ENCODE measurements around the gene FAM9C.

DNA sequence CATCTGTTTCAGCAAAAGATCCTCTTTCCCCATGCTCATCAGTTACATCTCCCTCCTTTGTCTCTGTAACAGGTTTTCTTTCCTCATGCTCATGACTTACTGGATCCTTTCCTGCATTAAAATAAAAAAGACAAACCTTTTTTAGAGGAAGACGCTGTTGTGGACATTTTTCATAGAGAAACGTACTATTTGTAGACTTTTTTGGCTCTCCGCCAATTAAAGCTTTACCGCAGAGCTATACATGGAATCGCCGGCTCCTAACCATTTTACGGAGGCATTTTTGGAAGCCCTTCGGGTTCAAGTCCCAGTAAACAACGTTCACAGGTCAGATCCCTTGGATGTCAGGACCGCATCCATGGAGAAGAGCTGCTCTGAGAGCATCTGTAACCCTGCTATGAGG lies 1.3 kb downstream of the FAM9C start:
- TF ChIP-seq POLR2A (IDR thresholded peaks at IDR 0.05) (no peak), POLR2AphosphoS5 (IDR thresholded peaks at IDR 0.05) (no peak), EP300 (IDR thresholded peaks at IDR 0.05) (no peak)
- TF ChIP-seq, protein P1, sequence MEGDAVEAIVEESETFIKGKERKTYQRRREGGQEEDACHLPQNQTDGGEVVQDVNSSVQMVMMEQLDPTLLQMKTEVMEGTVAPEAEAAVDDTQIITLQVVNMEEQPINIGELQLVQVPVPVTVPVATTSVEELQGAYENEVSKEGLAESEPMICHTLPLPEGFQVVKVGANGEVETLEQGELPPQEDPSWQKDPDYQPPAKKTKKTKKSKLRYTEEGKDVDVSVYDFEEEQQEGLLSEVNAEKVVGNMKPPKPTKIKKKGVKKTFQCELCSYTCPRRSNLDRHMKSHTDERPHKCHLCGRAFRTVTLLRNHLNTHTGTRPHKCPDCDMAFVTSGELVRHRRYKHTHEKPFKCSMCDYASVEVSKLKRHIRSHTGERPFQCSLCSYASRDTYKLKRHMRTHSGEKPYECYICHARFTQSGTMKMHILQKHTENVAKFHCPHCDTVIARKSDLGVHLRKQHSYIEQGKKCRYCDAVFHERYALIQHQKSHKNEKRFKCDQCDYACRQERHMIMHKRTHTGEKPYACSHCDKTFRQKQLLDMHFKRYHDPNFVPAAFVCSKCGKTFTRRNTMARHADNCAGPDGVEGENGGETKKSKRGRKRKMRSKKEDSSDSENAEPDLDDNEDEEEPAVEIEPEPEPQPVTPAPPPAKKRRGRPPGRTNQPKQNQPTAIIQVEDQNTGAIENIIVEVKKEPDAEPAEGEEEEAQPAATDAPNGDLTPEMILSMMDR (IDR thresholded peaks at IDR 0.05) = no peak
